HG03558 (cell line): ENCODE measurements around the gene GZMA.
"Not testable (repeated sequence)": the region's sequence is repeated elsewhere in the genome, so short reads cannot be mapped to it uniquely, and the experiment has no call there.

Source experiments
- ATAC-seq: cut with Tn5 transposase; IDR thresholded peaks from one replicate; pipeline ENCODE4 v1.9.1; 2021; ENCODE audit warnings: moderate number of reproducible peaks; ENCODE audit not compliant: unreplicated experiment; ENCODE audit errors: extremely low read depth

GZMA gene

DNA sequence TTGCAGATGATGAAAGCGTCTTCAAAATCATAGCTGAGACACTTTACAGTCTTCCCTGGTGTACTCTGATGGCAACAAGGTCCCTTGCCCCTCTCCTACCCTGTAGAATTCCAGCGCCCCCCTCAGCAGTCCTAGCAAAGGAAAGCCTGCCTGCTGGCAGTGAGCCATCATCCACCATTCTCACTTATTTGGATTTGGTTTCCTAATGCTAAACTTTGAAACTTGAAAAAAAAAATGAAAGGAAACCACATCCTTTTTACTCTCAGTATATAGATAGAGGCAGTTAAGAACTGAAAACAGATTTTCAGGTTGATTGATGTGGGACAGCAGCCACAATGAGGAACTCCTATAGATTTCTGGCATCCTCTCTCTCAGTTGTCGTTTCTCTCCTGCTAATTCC, at the start of gene GZMA:
Gene GZMA (plus strand): TSS at position 299 of the 400 bp plus-strand sequence. CDS start 37 bp downstream, at position 336.
- ATAC-seq: no peak

- no peak for ATAC-seq
Measured at GRCh38 chr5:55055183-55055582, 47.3 kb upstream of the GZMA start.

DNA sequence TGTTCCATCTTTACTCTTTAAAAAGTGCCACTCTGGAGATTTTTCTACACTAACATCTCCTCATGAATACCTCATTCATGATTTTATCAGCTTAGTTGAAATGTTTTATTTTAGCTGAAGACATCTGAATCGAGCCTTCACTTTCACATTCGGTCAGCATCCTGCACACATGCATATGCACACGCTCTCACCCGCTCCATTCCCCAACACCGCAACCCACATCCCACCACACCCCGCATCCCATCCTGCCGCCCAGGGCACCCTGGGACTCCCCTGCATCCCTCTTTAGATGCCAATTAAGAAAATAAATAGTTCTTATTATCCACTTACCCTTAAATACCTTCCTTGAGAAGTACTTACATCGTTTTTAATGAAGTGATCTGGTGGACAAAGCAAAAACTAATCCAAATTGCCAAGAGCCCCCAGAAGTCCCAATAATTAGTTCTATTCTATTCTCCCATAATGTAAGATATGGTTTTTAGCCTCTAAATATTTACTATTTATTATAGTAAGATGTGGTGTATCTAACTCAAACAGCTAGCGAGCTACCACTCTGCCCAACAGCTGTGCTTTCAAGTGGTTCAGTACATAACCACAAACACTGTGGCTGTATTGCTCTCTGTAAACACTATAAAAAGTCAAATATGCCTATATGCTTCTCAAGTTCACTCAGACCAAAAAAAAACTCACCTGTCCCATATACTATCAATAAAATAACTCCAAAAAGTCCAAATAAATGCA, 40.2 kb upstream of the GZMA start:
- no peak for ATAC-seq

- no peak for ATAC-seq
Measured at GRCh38 chr5:55063220-55063863, 39.1 kb upstream of the GZMA start.

DNA sequence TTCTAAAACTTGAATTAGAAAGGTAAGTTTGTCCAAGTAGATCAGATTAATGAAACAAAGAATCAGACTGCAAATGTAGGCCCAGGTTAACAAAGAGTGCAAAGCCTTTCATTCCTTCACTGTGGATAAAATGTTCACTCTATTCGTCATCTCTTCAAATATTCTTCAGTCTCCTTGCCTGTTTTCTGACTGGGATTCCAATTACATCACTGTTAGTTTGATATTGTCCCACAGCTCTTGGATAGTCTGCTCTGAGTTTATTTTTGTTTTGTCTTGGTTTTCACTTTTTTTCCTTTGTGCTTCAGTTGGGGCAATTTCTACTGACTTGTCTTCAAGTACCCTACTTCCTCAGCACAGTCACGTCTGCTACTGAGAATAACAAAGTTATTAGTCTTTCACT, 38.5 kb upstream of the GZMA start:
- ATAC-seq: no peak

- ATAC-seq: no peak
Measured at GRCh38 chr5:55064523-55064922, 37.9 kb upstream of the GZMA start.

GRCh38 chr5:55066277-55066676, 36.2 kb upstream of the GZMA start:
- no peak for ATAC-seq

DNA sequence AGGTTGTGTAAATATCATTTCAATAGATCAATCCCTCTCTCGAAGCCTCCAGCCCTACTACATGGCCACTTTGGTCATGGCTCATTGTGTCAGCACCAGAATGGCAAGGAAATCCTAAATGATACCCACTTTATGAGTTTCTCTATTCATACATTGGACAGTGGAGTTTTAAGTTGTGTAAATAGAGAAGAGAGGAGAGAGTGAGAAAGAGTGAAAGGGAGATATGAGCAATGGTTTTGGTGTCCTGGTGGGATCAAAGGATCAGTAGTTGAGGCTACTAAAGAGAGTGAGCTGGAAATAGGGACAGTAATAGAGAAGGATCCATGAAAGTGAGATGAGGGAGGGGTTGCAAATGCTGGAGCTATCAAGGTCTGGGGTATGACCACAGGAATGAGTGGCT, 31.5 kb upstream of the GZMA start:
- no peak for ATAC-seq

GRCh38 chr5:55071413-55071812, 31.0 kb upstream of the GZMA start:
- no peak for ATAC-seq

DNA sequence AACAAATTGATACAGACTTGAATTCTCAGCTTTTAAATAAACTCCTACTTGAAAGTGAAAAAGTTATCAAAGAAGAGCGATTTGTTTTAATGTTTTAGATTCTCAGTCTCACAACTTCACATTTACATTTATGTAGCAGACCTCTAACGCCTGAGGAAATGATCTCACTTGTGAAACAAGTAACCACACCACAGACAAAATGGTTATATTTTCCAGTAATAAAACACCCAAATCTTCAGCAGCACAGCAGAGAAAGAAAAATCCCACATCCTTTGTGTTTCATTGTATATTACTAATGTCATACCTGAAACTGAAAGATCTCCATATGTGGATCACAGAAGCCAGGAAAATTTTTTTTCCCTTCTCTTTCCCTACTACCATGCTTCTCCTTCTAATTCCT, 29.8 kb upstream of the GZMA start:
- ATAC-seq: no peak

GRCh38 chr5:55073211-55073610, 29.2 kb upstream of the GZMA start:
- no peak for ATAC-seq

DNA sequence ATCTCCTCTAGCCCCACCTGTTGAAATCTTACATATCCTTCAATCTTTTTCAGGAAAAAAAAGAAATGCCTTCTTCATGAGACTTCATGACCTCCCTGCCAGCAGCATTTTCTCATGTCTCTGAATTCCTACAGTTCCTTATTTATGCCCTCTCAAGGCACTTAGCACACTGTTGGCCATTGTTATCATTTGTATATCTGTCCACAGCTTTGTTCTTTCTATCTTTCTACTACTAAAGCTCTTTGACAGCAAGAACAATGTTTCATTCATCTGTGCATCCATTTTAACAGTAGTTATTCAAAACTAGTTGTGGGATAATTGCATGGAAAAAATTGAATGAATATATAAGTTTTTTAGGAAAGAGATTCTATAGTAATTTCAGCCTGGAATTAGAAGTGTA, 20.9 kb upstream of the GZMA start:
- no peak for ATAC-seq

GRCh38 chr5:55089301-55089700, 13.1 kb upstream of the GZMA start:
- not testable (repeated sequence) for ATAC-seq

- ATAC-seq: not testable (repeated sequence)
Measured at GRCh38 chr5:55091011-55091410, 11.4 kb upstream of the GZMA start.

- ATAC-seq: no peak
Measured at GRCh38 chr5:55096182-55096581, 6.3 kb upstream of the GZMA start.

DNA sequence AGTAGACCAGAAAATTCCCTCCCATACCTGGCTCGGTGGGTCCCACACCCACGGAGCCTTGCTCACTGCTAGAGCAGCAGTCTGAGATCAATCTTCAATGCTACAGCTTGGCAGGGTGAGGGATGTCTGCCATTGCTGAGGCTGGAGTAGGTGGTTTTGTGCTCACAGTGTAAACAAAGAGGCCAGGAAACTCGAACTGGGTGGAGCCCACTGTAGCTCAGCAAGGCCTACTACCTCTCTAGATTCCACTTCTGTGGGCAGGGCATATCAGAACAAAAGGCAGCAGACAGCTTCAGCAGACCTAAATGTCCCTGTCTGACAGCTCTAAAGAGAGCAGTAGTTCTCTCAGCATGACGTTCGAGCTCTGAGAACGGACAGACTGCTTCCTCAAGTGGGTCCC, 5.6 kb upstream of the GZMA start:
- no peak for ATAC-seq

DNA sequence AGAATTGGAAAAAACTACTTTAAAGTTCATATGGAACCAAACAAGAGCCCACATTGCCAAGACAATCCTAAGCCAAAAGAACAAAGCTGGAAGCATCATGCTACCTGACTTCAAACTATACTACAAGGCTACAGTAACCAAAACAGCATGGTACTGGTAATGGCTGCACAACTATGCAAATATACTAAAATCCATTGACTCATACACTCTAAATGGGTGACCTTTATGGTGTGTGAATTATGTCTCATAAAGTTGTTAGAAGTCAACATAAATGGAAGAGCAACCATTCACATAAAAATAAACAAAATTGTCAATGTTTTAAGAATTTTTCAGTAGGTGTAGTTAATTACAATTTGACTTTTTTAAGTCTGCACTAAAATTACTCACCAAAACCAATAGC, 1.3 kb upstream of the GZMA start:
- not testable (repeated sequence) for ATAC-seq

GRCh38 chr5:55101556-55102276, 730 bp upstream of the GZMA start:
- no peak for ATAC-seq

GRCh38 chr5:55104036-55104772, 1.8 kb downstream of the GZMA start:
- ATAC-seq: no peak

GRCh38 chr5:55104946-55105701, 2.7 kb downstream of the GZMA start:
- no peak for ATAC-seq
